H9 (cell line): ENCODE measurements around the gene ALLC. TPM values are rescaled to one million over a fixed set of nuclear protein-coding genes. Genes with fewer than 3 reads are reported as not detected.

Source experiments
- DNase-seq: peaks from one replicate; pipeline ENCODE4 v3.0.0-alpha.2; 2017
- H2AFZ ChIP-seq: one replicate; pipeline ENCODE4 v1.6.1; 2013; ENCODE audit warnings: mild to moderate bottlenecking, low read length, control low read depth, moderate library complexity
- H2AK5ac ChIP-seq: 2 replicates; pipeline ENCODE4 v1.6.1; 2013; ENCODE audit warnings: low read length, control low read depth, mixed read lengths; ENCODE audit not compliant: insufficient read length
- H2BK120ac ChIP-seq: one replicate; pipeline ENCODE4 v1.6.1; 2013; ENCODE audit warnings: low read depth, mild to moderate bottlenecking, low read length, control low read depth, inconsistent platforms; ENCODE audit not compliant: poor library complexity, severe bottlenecking
- H2BK12ac ChIP-seq: 2 replicates; pipeline ENCODE4 v1.6.1; 2013; ENCODE audit warnings: low read length, control low read depth, mixed read lengths, low read depth; ENCODE audit not compliant: insufficient read length
- H2BK15ac ChIP-seq: 2 replicates; pipeline ENCODE4 v1.6.1; 2013; ENCODE audit warnings: low read depth, low read length, control low read depth
- H2BK20ac ChIP-seq: one replicate; pipeline ENCODE4 v1.6.1; 2013; ENCODE audit warnings: low read depth, mild to moderate bottlenecking, low read length, control low read depth, inconsistent platforms; ENCODE audit not compliant: poor library complexity, severe bottlenecking
- H2BK5ac ChIP-seq: 2 replicates; pipeline ENCODE4 v1.6.1; 2013; ENCODE audit warnings: low read length, control low read depth, mixed read lengths; ENCODE audit not compliant: insufficient read length
- H3K14ac ChIP-seq: 2 replicates; pipeline ENCODE4 v1.6.1; 2013; ENCODE audit warnings: low read length, control low read depth; ENCODE audit not compliant: insufficient read depth
- H3K18ac ChIP-seq: 2 replicates; pipeline ENCODE4 v1.6.1; 2013; ENCODE audit warnings: low read depth, mild to moderate bottlenecking, mixed read lengths, low read length, control low read depth; ENCODE audit not compliant: insufficient read length
- H3K23ac ChIP-seq: 2 replicates; pipeline ENCODE4 v1.6.1; 2013; ENCODE audit warnings: low read length, control low read depth, mixed read lengths, low read depth; ENCODE audit not compliant: insufficient read length
- H3K23me2 ChIP-seq: 2 replicates; pipeline ENCODE4 v1.6.1; 2013; ENCODE audit warnings: low read depth, mild to moderate bottlenecking, mixed read lengths, low read length, control low read depth; ENCODE audit not compliant: insufficient read length, poor library complexity, severe bottlenecking
- H3K27ac ChIP-seq: 2 replicates; pipeline ENCODE4 v1.5.1; 2013; ENCODE audit warnings: low read length, control low read depth, mixed read lengths, low read depth; ENCODE audit not compliant: insufficient read length
- H3K27me3 ChIP-seq: 2 replicates; pipeline ENCODE4 v1.6.1; 2013; ENCODE audit warnings: low read length, control low read depth, inconsistent platforms; ENCODE audit not compliant: insufficient read depth
- H3K4ac ChIP-seq: 2 replicates; pipeline ENCODE4 v1.6.1; 2013; ENCODE audit warnings: low read depth, mild to moderate bottlenecking, control low read depth, inconsistent platforms, low read length, moderate library complexity
- H3K4me1 ChIP-seq: 2 replicates; pipeline ENCODE4 v1.6.1; 2013; ENCODE audit warnings: low read length, control low read depth, inconsistent platforms; ENCODE audit not compliant: insufficient read depth
- H3K4me2 ChIP-seq: 2 replicates; pipeline ENCODE4 v1.6.1; 2013; ENCODE audit warnings: low read length, control low read depth, mixed read lengths; ENCODE audit not compliant: insufficient read length, insufficient read depth
- H3K56ac ChIP-seq: 2 replicates; pipeline ENCODE4 v1.6.1; 2013; ENCODE audit warnings: low read depth, mild to moderate bottlenecking, mixed read lengths, low read length, control low read depth; ENCODE audit not compliant: insufficient read length
- H3K79me1 ChIP-seq: 2 replicates; pipeline ENCODE4 v1.6.1; 2013; ENCODE audit warnings: low read depth, mild to moderate bottlenecking, moderate library complexity, low read length, control low read depth, inconsistent platforms; ENCODE audit not compliant: insufficient read depth, poor library complexity, severe bottlenecking
- H3K79me2 ChIP-seq: 2 replicates; pipeline ENCODE4 v1.6.1; 2013; ENCODE audit warnings: low read length, control low read depth, inconsistent platforms; ENCODE audit not compliant: insufficient read depth
- H3K9ac ChIP-seq: 2 replicates; pipeline ENCODE4 v1.6.1; 2013; ENCODE audit warnings: low read length, control low read depth, mixed read lengths; ENCODE audit not compliant: insufficient read length; ENCODE audit errors: extremely low read depth
- H3K9me3 ChIP-seq: one replicate; pipeline ENCODE4 v1.6.1; 2013; ENCODE audit warnings: low read depth, low read length, inconsistent platforms; ENCODE audit not compliant: control insufficient read depth
- H3T11ph ChIP-seq: one replicate; pipeline ENCODE4 v1.6.1; 2013; ENCODE audit warnings: mild to moderate bottlenecking, low read length, control low read depth, inconsistent platforms
- H4K20me1 ChIP-seq: one replicate; pipeline ENCODE4 v1.6.1; 2013; ENCODE audit not compliant: control insufficient read depth, insufficient read length, insufficient read depth
- H4K5ac ChIP-seq: 2 replicates; pipeline ENCODE4 v1.6.1; 2013; ENCODE audit warnings: low read depth, mild to moderate bottlenecking, mixed read lengths, low read length, control low read depth; ENCODE audit not compliant: insufficient read length
- H4K8ac ChIP-seq: replicated peaks from 2 replicates; pipeline ENCODE4 v1.6.1; 2013; ENCODE audit warnings: low read length, control low read depth, mixed read lengths, low read depth; ENCODE audit not compliant: insufficient read length
- H4K91ac ChIP-seq: 2 replicates; pipeline ENCODE4 v1.6.1; 2013; ENCODE audit warnings: low read depth, mild to moderate bottlenecking, moderate library complexity, mixed read lengths, low read length, control low read depth; ENCODE audit not compliant: insufficient read length
- H3K27ac Mint-ChIP-seq, 3 experiments: 2 replicates in 2 of 3; 3 replicates in 1 of 3; pipeline ENCODE4 v1.8.0; 2020 to 2021; ENCODE audit warnings: mixed read lengths in 3 of 3, mild to moderate bottlenecking in 1 of 3, moderate library complexity in 1 of 3
- H3K27me3 Mint-ChIP-seq: 2 replicates; pipeline ENCODE4 v1.8.0; 2021; ENCODE audit warnings: low read depth, mild to moderate bottlenecking, moderate library complexity, mixed read lengths
- H3K36me3 Mint-ChIP-seq, 3 experiments: 2 replicates in 2 of 3; 3 replicates in 1 of 3; pipeline ENCODE4 v1.8.0; 2020 to 2021; ENCODE audit warnings: low read depth in 3 of 3, mixed read lengths in 3 of 3; ENCODE audit not compliant: insufficient read depth in 1 of 3
- H3K4me1 Mint-ChIP-seq, 2 experiments: 2 replicates each; pipeline ENCODE4 v1.8.0; 2020; ENCODE audit warnings: mixed read lengths in 2 of 2
- H3K4me3 Mint-ChIP-seq, 2 experiments: 2 replicates in 1 of 2; 3 replicates in 1 of 2; pipeline ENCODE4 v1.8.0; 2020 to 2021; ENCODE audit warnings: mild to moderate bottlenecking in 2 of 2, mixed read lengths in 2 of 2, moderate library complexity in 1 of 2
- H3K9me3 Mint-ChIP-seq, 2 experiments: 2 replicates in 1 of 2; 3 replicates in 1 of 2; pipeline ENCODE4 v1.8.0; 2020; ENCODE audit warnings: mild to moderate bottlenecking in 2 of 2, mixed read lengths in 2 of 2, moderate library complexity in 1 of 2
- WGBS: extraction: QIAGEN DNeasy Blood & Tissue Kit; methylation state at CpG from one replicate; pipeline ENCODE4 v1.1.7; 2013; ENCODE audit warnings: missing lambda C conversion rate, low lambda C conversion rate, mixed read lengths; ENCODE audit not compliant: insufficient read length; ENCODE audit errors: extremely low coverage; 5-methylcytosine and 5-hydroxymethylcytosine counted together
- total RNA-seq: library from RNA; stranded (reverse); gene quantifications from 2 replicates; pipeline ENCODE4 v1.2.1, GENCODE V29; 2021
- TF ChIP-seq, protein P1 (sequence below): fragments of 200-600 bp; sonication (generic); conservative IDR thresholded peaks from 3 replicates; pipeline ENCODE4 v1.8.0; 2021; ENCODE audit warnings: antibody characterized with exemption, mild to moderate bottlenecking

The ALLC gene
- total RNA-seq, 1 experiment from 2014 or later: not detected

- Histone ChIP-seq H3K4me1 (no peaks in the 10 kb centered on the region), H2BK120ac (no peak overlapping the region), H3K14ac (no peak overlapping the region), H2BK20ac (no peak overlapping the region), H3K56ac (no peak overlapping the region), H3K23me2 (no peaks in the 10 kb centered on the region), H3K27me3 (no peaks in the 10 kb centered on the region), H3T11ph (no peak overlapping the region), H3K23ac (no peak overlapping the region), H3K9me3 (no peaks in the 10 kb centered on the region), H3K4ac (no peak overlapping the region), H2BK5ac (no peak overlapping the region), H2BK12ac (no peak overlapping the region), H2BK15ac (no peak overlapping the region), H4K5ac (no peak overlapping the region), H3K9ac (no peak overlapping the region), H3K79me1 (no peaks in the 10 kb centered on the region), H2AK5ac (no peak overlapping the region), H3K79me2 (no peaks in the 10 kb centered on the region), H3K27ac (no peak overlapping the region), H3K18ac (no peak overlapping the region), H3K4me2 (no peak overlapping the region), H4K8ac (no peak overlapping the region), H2AFZ (no peak overlapping the region), H4K20me1 (no peaks in the 10 kb centered on the region), H4K91ac (no peak overlapping the region)
- Mint-ChIP-seq H3K4me3 (no peak overlapping the region), H3K9me3 (no peaks in the 10 kb centered on the region), H3K4me1 (no peaks in the 10 kb centered on the region; a peak in 1 of 4 replicates), H3K27me3 (peaks cover 12% of the 10 kb centered on the region), H3K27ac (no peak overlapping the region), H3K36me3 (no peaks in the 10 kb centered on the region; a peak in 1 of 7 replicates)
- TF ChIP-seq, protein P1, sequence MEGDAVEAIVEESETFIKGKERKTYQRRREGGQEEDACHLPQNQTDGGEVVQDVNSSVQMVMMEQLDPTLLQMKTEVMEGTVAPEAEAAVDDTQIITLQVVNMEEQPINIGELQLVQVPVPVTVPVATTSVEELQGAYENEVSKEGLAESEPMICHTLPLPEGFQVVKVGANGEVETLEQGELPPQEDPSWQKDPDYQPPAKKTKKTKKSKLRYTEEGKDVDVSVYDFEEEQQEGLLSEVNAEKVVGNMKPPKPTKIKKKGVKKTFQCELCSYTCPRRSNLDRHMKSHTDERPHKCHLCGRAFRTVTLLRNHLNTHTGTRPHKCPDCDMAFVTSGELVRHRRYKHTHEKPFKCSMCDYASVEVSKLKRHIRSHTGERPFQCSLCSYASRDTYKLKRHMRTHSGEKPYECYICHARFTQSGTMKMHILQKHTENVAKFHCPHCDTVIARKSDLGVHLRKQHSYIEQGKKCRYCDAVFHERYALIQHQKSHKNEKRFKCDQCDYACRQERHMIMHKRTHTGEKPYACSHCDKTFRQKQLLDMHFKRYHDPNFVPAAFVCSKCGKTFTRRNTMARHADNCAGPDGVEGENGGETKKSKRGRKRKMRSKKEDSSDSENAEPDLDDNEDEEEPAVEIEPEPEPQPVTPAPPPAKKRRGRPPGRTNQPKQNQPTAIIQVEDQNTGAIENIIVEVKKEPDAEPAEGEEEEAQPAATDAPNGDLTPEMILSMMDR: no peak
- DNase-seq: no peak
- WGBS: no CpG with 5 or more reads among the region's 12 CpGs
These were observed 86.1 kb downstream of the ALLC start for GRCh38 chr2:3743951-3744555.
